NCI-H2227 treated with DMSO at 0.1 percent for 48 hours (cell line): ENCODE measurements around the gene ERGIC3.
A peak's percentile ranks its signal among the peaks of the same experiment; 100 is the strongest.

Experiments
- DNase-seq: peaks from one replicate; lab custom pipeline; 2025; lab: John Stamatoyannopoulos, UW

ERGIC3 gene

GRCh38 chr20:35561268-35561667 is 19.4 kb downstream of the ERGIC3 start:
- DNase-seq, result peak; percentile 11

GRCh38 chr20:35561671-35562070 is 19.8 kb downstream of the ERGIC3 start:
- no peak for DNase-seq

- no peak for DNase-seq
Observed at GRCh38 chr20:35562541-35563110, 20.7 kb downstream of the ERGIC3 start.

- no peak for DNase-seq
Observed at GRCh38 chr20:35563834-35564233, 22.0 kb downstream of the ERGIC3 start.

- no peak for DNase-seq
Observed at GRCh38 chr20:35564905-35565304, 23.0 kb downstream of the ERGIC3 start.

GRCh38 chr20:35568645-35569044 is 26.8 kb downstream of the ERGIC3 start:
- DNase-seq, result no peak

GRCh38 chr20:35571555-35571954 is 29.7 kb downstream of the ERGIC3 start:
- DNase-seq, result no peak

GRCh38 chr20:35572838-35573237 is 31.0 kb downstream of the ERGIC3 start:
- no peak for DNase-seq

- no peak for DNase-seq
Observed at GRCh38 chr20:35575958-35576357, 34.1 kb downstream of the ERGIC3 start.

GRCh38 chr20:35576816-35577215 is 34.9 kb downstream of the ERGIC3 start:
- no peak for DNase-seq

- DNase-seq, result no peak
Observed at GRCh38 chr20:35578469-35578868, 36.6 kb downstream of the ERGIC3 start.

GRCh38 chr20:35579196-35579595 is 37.3 kb downstream of the ERGIC3 start:
- no peak for DNase-seq

GRCh38 chr20:35582131-35582530 is 40.3 kb downstream of the ERGIC3 start:
- DNase-seq, result no peak

GRCh38 chr20:35582741-35583404 is 41.0 kb downstream of the ERGIC3 start:
- DNase-seq, result no peak

- DNase-seq, result no peak
Observed at GRCh38 chr20:35583636-35584560, 42.0 kb downstream of the ERGIC3 start.

GRCh38 chr20:35586751-35587425 is 45.0 kb downstream of the ERGIC3 start:
- DNase-seq, result no peak

- DNase-seq, result no peak
Observed at GRCh38 chr20:35587436-35587835, 45.6 kb downstream of the ERGIC3 start.

GRCh38 chr20:35588397-35588796 is 46.5 kb downstream of the ERGIC3 start:
- DNase-seq, result no peak

- DNase-seq, result no peak
Observed at GRCh38 chr20:35592339-35592974, 50.6 kb downstream of the ERGIC3 start.

GRCh38 chr20:35595456-35595855 is 53.6 kb downstream of the ERGIC3 start:
- no peak for DNase-seq

- no peak for DNase-seq
Observed at GRCh38 chr20:35595901-35596300, 54.0 kb downstream of the ERGIC3 start.

- no peak for DNase-seq
Observed at GRCh38 chr20:35597186-35597585, 55.3 kb downstream of the ERGIC3 start.
